Keratinocyte (primary cell): Measurements from ENCODE around the gene TGFB1I1.

Experiments used
- CTCF ChIP-seq, 3 experiments: IDR thresholded peaks in 1 of 3; conservative IDR thresholded peaks in 1 of 3; optimal IDR thresholded peaks in 1 of 3; 2 replicates in 2 of 3; 3 replicates in 1 of 3; pipeline versions ENCODE3 to v1.5.1; 2011; ENCODE audit warnings: low read length in 3 of 3, mild to moderate bottlenecking in 3 of 3, moderate library complexity in 2 of 3, control low read depth in 1 of 3, inconsistent platforms in 1 of 3; ENCODE audit not compliant: insufficient read depth in 2 of 3; ENCODE audit errors: extremely low read depth in 1 of 3
- EZH2 ChIP-seq: IDR thresholded peaks from one replicate; pipeline ENCODE4 v1.6.1; 2012; ENCODE audit warnings: inconsistent platforms, mild to moderate bottlenecking, low read length, moderate library complexity

GRCh38 chr16:31438414-31438813 lies 33.5 kb upstream of the TGFB1I1 start:
- TF ChIP-seq CTCF (optimal IDR thresholded peaks at IDR 0.05 in 1 of 3, IDR thresholded peaks at IDR 0.05 in 1 of 3, conservative IDR thresholded peaks at IDR 0.05 in 1 of 3; ENCODE audit: extremely low read depth in 1 of 3, insufficient read depth in 2 of 3, low read length in 3 of 3) (no peak), EZH2 (no peak)
